Small intestine (tissue), 7 donors: Measurements from ENCODE around the gene TCF25. TPM values are rescaled to one million over a fixed set of nuclear protein-coding genes. Genes with fewer than 3 reads are reported as not detected.

Experiments used
- DNase-seq, 2 donors: peaks; one replicate each; pipeline versions ENCODE4 v3.0.0 to v3.0.0-alpha.2; 2013
- FAIRE-seq: peaks from 2 replicates; lab custom pipeline; 2012; peaks lifted over from hg19 to GRCh38; lab: Jason Lieb, UNC
- H3K27ac ChIP-seq, 3 donors: one replicate each; pipeline ENCODE4 v1.5.1; 2013; ENCODE audit warnings: low read length in 2 of 3, mild to moderate bottlenecking in 2 of 3, control low read depth in 1 of 3, inconsistent platforms in 1 of 3, low read depth in 1 of 3, moderate library complexity in 1 of 3
- H3K27me3 ChIP-seq, 3 donors: one replicate each; pipeline ENCODE4 v1.6.1; 2013; ENCODE audit warnings: low read length in 3 of 3, inconsistent platforms in 1 of 3; ENCODE audit not compliant: control insufficient read depth in 3 of 3, insufficient read depth in 3 of 3
- H3K36me3 ChIP-seq, 3 donors: one replicate each; pipeline ENCODE4 v1.6.1; 2013; ENCODE audit warnings: low read length in 3 of 3, inconsistent platforms in 1 of 3, low read depth in 1 of 3, mild to moderate bottlenecking in 1 of 3, moderate library complexity in 1 of 3; ENCODE audit not compliant: control insufficient read depth in 3 of 3, insufficient read depth in 2 of 3
- H3K4me1 ChIP-seq, 3 donors: one replicate each; pipeline ENCODE4 v1.6.1; 2013; ENCODE audit warnings: low read length in 2 of 3, inconsistent platforms in 1 of 3, low read depth in 1 of 3, mild to moderate bottlenecking in 1 of 3, moderate library complexity in 1 of 3; ENCODE audit not compliant: control insufficient read depth in 3 of 3, insufficient read depth in 2 of 3
- H3K4me3 ChIP-seq, 3 donors: one replicate each; pipeline ENCODE4 v1.5.1; 2013; ENCODE audit warnings: low read length in 3 of 3, control low read depth in 1 of 3, inconsistent platforms in 1 of 3, low read depth in 1 of 3, mild to moderate bottlenecking in 1 of 3, moderate library complexity in 1 of 3
- H3K9me3 ChIP-seq, 2 donors: one replicate each; pipeline ENCODE4 v1.6.1; 2013; ENCODE audit warnings: low read depth in 1 of 2, low read length in 1 of 2; ENCODE audit not compliant: control insufficient read depth in 2 of 2, insufficient read depth in 1 of 2
- WGBS, 3 donors: extraction: QIAGEN DNeasy Blood & Tissue Kit; methylation state at CpG; one replicate each; pipeline ENCODE4 v1.1.7; 2013; 5-methylcytosine and 5-hydroxymethylcytosine counted together
- polyA plus RNA-seq, 4 donors: library from polyadenylated mRNA; stranded (reverse) in 3 of 4; unstranded in 1 of 4; fragments of 200-250 nt in 3 of 4; fragments of 120-200 nt in 1 of 4; gene quantifications; one replicate each; pipeline versions ENCODE4 v1.2.1 to v1.2.3, GENCODE V29; 2013
- donor health status: healthy with polysubstance abuse.
- donor health status: control.
- donor health status: control.
- donor health status: Bipolar disorder and iron deficiency.
- donor health status: healthy.

The TCF25 gene
- polyA plus RNA-seq, 4 donors, result 123 to 356 (median 167) TPM

DNA sequence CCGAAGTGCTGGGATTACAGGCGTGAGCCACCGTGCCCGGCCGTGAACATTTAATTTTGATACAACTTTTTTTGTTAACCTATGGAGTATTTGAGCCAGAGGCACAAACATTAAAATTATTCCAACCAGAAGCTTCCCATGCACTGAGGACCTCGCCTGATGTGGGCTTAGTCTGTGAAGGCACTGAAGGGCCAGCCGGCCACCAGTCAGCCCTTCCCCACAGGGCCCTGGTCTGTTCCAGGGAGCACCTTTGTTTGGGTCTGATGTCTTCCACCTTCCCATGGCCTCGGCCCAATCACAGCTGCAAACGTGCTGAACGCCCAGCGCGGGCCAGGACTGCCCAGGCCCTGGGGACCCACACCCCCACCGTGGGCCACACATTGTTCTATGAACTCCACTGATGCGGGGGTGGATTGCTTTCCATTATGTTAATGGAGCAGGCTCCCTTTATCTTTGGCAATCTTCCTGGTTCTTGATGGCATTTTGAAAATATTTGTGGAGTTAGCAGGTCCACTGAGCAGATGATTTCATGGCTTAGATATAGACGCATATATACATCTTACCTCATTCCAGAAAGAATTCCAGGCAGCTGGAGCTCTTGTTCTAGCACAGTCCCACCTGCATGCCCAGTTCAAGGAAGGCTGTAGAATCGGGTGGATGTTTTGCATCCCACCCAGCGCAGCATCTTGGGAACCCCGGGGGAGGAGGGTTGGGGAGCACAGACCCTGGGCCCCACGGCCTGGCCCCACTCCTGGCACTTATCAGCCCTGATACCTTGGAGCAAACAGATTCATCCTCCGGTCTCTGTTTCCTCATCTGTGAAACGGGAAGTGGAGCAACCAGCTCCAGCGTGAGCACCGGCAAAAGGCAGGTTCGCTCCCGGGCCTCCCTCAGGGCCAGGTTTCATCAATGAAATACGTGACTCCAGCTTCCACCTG lies 30.7 kb upstream of the TCF25 start:
- H3K27me3 ChIP-seq, result no peaks in the 10 kb centered on the region
- 76 to 81% (median 79%) methylated on average over 26 of the region's 26 CpGs for WGBS, 3 donors
- no peak overlapping the region for H3K4me3 ChIP-seq
- H3K9me3 ChIP-seq, result no peaks in the 10 kb centered on the region
- no peak overlapping the region for H3K27ac ChIP-seq
- H3K36me3 ChIP-seq, result peaks cover 0 to 41% (median 0%) of the 10 kb centered on the region in 3 donors
- DNase-seq (no peak), FAIRE-seq (no peak)
- H3K4me1 ChIP-seq, result peaks cover 0 to 21% (median 0%) of the 10 kb centered on the region in 3 donors

DNA sequence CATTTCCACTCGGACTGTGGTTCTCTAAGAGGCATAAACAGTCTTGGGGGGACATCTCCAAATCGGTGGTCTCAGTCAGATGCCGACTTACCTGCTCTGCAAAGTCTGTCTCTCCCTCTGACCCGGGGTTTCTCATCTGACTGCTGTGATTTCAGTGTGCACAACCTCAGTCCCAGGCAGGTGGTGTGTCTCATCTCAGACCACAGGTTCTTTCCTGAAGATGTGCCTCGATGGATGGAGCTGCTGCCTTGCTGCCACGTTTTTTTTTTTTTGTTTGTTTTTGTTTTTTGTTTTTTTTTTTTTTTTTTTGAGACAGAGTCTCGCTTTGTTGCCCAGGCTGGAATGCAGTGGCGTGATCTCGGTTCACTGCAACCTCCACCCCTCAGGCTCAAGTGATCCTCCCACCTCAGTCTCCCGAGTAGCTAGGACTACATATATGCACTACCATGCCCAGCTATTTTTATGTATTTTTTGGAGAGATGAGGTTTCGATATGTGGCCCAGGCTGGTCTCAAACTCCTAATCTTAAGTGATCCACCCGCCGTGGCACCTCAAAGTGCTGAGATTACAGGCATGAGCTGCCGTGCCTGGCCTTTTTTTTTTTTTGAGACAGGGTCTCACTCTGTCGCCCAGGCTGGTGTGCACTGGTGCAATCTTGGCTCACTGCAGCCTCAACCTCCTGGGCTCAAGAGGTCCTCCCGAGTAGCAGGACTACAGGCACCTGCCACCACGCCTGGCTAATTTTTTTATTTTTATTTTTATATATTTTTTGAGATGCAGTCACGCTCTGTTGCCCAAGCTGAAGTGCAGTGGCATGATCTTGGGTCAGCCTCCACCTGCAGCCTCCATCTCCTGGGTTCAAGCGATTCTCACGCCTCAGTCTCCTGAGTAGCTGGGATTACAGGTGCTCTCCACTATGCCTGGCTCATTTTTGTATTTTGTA lies 29.7 kb upstream of the TCF25 start:
- Histone ChIP-seq H3K4me1 (peaks cover 0 to 16% (median 2%) of the 10 kb centered on the region in 3 donors), H3K27me3 (no peaks in the 10 kb centered on the region), H3K27ac (no peak overlapping the region), H3K9me3 (no peaks in the 10 kb centered on the region), H3K4me3 (no peak overlapping the region), H3K36me3 (peaks cover 0 to 47% (median 0%) of the 10 kb centered on the region in 3 donors)
- 69 to 73% (median 71%) methylated on average over 17 to 19 of the region's 20 CpGs for WGBS, 3 donors
- FAIRE-seq (no peak), DNase-seq (no peak)

DNA sequence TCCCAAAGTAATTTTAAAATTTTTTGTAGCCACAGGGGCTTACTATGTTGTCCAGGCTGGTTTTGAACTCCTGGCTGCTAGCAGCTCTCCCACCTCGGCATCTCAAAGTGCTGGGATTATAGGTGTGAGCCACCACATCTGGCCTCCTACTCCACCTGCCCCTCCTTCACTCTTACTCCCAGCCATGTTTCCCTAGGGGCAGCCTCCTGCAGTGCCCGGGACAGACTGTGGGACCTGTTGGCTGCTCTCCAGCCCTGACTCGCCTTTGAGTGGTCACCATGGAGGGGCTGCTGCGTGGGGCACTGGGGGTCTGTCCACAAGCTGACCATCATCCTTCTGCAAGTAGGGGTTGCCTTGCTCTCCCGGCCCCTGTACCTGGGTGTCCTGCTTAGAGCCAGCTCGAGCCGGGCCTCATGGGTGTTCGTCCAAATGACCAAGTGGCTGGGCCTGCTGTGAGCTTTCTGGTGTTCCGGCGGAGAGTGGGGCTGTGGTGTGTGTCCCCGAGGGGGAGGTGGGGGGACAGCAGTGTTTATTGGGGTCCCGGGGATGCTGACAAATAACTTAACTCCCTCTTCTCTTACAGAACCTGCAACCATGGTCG lies 28.6 kb upstream of the TCF25 start:
- no peak overlapping the region for H3K27ac ChIP-seq
- H3K27me3 ChIP-seq, result no peaks in the 10 kb centered on the region
- 66 to 78% (median 78%) methylated on average over 13 of the region's 13 CpGs for WGBS, 3 donors
- peaks cover 0 to 15% (median 2%) of the 10 kb centered on the region in 3 donors for H3K4me1 ChIP-seq
- peaks cover 0 to 52% (median 0%) of the 10 kb centered on the region in 3 donors for H3K36me3 ChIP-seq
- no peak overlapping the region for H3K4me3 ChIP-seq
- DNase-seq (no peak), FAIRE-seq (no peak)
- H3K9me3 ChIP-seq, result no peaks in the 10 kb centered on the region

DNA sequence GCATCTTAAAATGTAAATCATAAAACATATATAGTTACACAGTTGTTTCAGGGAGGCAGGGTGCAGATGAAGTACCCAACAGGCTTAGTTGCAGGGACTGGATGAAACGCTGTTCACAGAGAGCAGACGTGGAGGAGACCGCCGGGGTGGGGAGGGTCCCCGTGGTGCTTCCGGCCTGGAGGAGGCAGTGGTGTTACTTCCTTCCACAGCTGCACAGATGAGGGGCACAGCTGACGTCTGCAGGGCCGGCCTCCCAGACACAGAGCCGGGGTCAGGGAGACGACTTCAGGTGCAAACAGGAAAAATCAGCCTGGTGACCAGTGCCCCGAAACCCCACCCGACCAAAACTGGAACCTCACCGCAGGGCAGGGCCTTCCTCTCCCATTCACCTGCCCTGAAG lies 28.0 kb upstream of the TCF25 start:
- Histone ChIP-seq H3K9me3 (no peaks in the 10 kb centered on the region), H3K27me3 (no peaks in the 10 kb centered on the region), H3K36me3 (peaks cover 0 to 53% (median 0%) of the 10 kb centered on the region in 3 donors), H3K4me1 (peaks cover 0 to 15% (median 2%) of the 10 kb centered on the region in 3 donors), H3K27ac (no peak overlapping the region), H3K4me3 (no peak overlapping the region)
- 47 to 76% (median 64%) methylated on average over 13 of the region's 13 CpGs for WGBS, 3 donors
- FAIRE-seq (no peak), DNase-seq (no peak)

DNA sequence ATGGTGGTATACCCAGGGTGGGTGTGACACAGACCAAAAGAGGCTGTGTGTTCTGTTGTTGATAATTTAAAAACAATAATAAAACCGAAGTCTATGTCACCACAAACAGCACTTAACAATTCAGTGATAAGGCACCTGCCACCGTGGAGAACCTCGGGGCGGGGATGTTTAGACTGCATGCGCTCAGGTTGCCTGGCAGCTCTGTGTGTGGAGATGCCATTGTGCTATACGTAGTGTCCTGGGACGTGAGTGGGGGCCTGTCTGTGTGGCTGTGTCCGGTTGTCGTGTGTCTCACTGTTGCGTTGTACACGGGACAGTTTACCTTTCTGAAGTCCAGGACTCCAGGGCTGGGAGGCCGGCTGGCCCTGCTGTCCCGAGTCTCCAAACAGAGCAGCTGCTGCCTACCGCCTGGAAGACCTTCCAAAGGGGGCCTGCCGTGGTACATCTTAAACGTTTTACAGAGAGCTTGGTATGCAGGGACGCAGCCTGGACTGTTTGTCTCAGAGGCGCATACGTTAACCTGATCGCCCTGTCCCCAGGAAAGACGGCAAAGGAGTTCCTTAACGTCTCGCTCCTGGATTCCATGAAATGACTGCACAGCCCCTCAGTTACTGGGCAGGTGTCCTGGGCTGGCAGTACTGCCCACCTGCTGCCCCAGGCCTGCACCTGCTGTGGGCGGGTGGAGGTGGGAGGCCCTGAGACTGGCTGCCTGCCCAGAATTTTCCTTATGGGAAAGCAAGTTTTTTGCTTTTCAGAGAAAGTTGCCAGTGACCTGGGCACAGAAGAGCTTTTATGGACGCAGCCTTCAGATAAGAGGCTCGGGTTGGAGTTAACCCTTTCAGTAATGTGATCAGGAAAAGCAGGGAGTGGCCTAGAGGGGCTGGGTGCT lies 26.1 kb upstream of the TCF25 start:
- Histone ChIP-seq H3K27ac (peak overlapping the region; percentile 26 to 87 (median 72)), H3K4me1 (peaks cover 0 to 15% (median 2%) of the 10 kb centered on the region in 3 donors), H3K9me3 (no peaks in the 10 kb centered on the region), H3K4me3 (no peak overlapping the region), H3K27me3 (no peaks in the 10 kb centered on the region), H3K36me3 (peaks cover 0 to 62% (median 0%) of the 10 kb centered on the region in 3 donors)
- 20 to 52% (median 32%) methylated on average over 26 of the region's 26 CpGs for WGBS, 3 donors
- FAIRE-seq (no peak), DNase-seq (peak; percentile 85 to 88)

DNA sequence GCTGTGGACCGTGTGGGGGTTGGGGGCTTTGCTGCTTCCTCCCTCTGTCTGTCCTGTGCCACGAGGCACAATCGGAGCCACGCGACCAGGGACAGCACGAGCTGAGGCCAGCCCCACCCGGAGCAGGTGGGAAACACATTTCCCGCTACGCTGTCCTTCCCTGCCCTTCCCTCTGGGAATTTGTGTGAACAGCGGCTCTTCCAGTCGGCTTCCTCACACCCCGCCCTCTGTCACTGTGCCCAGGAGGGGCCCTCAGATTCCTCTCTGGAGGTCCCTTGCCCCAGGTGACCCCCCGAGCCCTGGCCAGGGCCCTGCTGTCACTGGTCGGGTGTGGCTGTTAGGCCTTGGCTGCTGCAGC lies 25.5 kb upstream of the TCF25 start:
- Histone ChIP-seq H3K36me3 (peaks cover 0 to 63% (median 0%) of the 10 kb centered on the region in 3 donors), H3K27me3 (no peaks in the 10 kb centered on the region), H3K4me1 (peaks cover 0 to 15% (median 3%) of the 10 kb centered on the region in 3 donors), H3K4me3 (no peak overlapping the region), H3K9me3 (no peaks in the 10 kb centered on the region), H3K27ac (peak overlapping the region; percentile 25 to 87 (median 72))
- DNase-seq (peak in 1 of 2 donors; percentile 52), FAIRE-seq (no peak)
- 19 to 51% (median 32%) methylated on average over 14 of the region's 14 CpGs for WGBS, 3 donors

DNA sequence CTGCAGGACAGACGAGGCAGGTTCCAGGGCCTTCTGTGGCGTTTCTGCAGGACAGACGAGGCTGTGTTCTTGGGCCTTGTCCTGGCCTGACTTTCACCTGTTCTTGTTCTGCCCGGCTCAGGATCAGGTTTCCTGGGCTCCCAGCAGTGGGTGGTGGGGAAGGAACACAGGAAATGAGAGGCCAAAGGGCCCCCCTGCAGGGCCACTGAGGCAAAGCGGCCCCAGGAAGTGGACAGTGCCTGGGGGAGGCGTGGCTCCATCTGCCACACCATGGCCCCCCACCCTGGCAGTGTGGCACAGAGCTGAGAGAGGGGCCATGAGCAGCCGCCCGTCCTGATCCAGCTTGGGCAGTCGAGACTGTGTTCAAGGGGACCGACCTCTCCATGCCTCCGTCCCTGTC lies 24.4 kb upstream of the TCF25 start:
- no peaks in the 10 kb centered on the region for H3K27me3 ChIP-seq
- peaks cover 0 to 15% (median 4%) of the 10 kb centered on the region in 3 donors for H3K4me1 ChIP-seq
- DNase-seq, result no peak
- H3K9me3 ChIP-seq, result no peaks in the 10 kb centered on the region
- H3K27ac ChIP-seq, result no peak overlapping the region
- H3K36me3 ChIP-seq, result peaks cover 0 to 68% (median 0%) of the 10 kb centered on the region in 3 donors
- 85 to 95% (median 90%) methylated on average over 10 to 11 of the region's 11 CpGs for WGBS, 3 donors
- no peak for FAIRE-seq
- H3K4me3 ChIP-seq, result no peak overlapping the region
